Hematopoietic multipotent progenitor cell (in vitro differentiated cells): ENCODE measurements around the gene PKIB. TPM values are rescaled to one million over a fixed set of nuclear protein-coding genes. Genes with fewer than 3 reads are reported as not detected.
A peak's percentile ranks its signal among the peaks of the same experiment; 100 is the strongest.
"Not testable (repeated sequence)": the region's sequence is repeated elsewhere in the genome, so short reads cannot be mapped to it uniquely, and the experiment has no call there.

Experiments used
- DNase-seq, 3 donors: peaks; one replicate each; pipeline ENCODE4 v3.0.0-alpha.2; 2011 to 2015; ENCODE audit warnings: low read depth in 2 of 3, low spot score in 2 of 3
- total RNA-seq: library from RNA; depleted of rRNA; stranded (reverse); fragments of >200 nt; gene quantifications from one replicate; pipeline ENCODE4 v1.2.3, GENCODE V29; 2012

PKIB gene
- total RNA-seq, 1 donor, result not detected

DNA sequence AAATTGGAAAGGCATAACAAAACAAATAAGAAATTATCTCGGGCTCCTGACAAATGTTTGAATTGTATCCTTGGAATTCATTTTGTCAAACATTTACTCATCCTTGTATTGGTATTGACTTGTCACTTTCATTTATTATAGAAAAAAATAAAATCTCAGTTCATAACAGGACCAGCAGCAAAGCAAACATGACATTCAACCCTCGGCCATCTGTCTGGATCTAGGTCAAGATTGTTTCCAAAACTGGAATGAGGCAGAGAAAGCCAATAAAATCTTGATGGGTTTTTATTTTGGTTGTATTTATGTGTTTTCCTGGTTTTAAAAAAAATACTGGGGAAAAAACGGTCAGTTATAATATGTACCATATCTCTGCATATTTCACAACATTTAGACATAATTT lies 126.4 kb downstream of the PKIB start:
- DNase-seq, result no peak

DNA sequence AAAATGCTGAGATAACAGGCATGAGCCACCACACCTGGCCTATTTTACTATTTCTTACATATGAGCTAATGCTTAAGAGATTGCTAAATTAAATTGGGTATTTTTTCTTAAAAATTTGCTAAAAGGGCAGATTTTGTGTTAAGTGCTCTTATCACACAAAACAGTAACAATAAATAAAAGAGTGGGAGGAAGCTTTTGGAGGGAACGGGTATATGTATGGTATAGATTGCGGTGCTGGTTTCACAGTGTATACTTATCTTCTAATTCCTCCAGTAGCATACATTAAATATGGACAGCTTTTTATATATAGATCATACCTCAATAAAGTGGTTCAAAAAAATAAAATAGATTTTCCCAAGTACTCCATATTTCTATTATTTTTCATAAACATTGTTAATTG lies 129.9 kb downstream of the PKIB start:
- DNase-seq, result no peak

DNA sequence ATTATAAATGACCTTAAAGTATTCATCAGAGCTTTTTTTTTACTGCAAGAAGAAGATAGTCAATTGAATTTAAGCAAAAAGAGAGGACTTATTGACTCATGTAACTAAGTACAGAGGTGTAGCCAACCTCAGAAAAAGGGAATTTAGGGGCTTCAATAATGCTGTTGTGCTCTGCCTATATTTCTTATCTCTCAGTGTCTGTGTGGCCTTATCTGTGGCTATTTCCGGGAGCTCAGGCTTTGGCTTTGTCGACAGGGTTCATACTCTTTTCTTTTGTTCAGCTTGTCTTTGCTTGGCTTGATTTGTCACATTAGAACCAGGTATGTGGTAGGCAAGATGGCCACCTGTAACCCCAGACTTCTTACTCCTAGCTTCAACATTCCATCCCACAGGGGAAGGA lies 130.7 kb downstream of the PKIB start:
- no peak for DNase-seq

DNA sequence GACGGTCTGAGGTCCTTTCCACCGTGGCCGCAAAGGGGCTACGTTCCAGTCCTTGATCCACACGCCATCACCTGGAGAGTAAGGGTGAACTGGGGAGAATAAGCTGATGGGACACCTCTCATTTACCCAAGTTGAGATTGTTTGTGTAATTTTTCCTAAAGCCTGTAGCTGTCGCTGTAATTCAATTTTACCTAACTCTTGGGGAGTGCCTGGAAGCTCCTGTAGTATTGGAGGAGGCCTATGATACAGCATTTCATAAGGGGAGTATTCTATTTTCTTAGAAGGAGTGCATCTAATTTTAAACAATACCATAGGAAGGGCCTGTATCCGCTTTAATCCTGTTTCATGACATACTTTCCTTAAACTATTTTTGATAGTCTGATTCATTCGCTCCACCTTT lies 134.0 kb downstream of the PKIB start:
- peak in 1 of 3 donors; percentile 19 for DNase-seq

DNA sequence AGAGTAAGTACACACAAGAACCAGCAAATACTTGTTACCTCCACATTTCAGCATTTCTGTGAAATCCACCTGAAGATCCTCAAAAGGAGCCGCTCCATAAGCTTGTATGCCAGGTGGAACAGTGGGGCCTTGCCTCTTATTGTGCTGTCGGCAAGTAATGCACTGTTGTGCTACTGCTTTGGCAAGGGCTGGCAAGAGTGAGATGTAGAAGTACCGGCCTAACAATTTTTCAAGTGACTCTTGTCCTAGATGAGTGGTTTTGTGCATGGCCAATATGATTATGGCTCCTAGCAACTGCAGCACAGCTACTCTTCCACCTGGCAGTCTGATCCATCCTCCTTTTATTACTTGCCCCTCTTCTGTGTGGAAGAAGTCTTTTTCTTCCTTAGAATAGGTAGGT lies 134.7 kb downstream of the PKIB start:
- DNase-seq, result not testable (repeated sequence)

DNA sequence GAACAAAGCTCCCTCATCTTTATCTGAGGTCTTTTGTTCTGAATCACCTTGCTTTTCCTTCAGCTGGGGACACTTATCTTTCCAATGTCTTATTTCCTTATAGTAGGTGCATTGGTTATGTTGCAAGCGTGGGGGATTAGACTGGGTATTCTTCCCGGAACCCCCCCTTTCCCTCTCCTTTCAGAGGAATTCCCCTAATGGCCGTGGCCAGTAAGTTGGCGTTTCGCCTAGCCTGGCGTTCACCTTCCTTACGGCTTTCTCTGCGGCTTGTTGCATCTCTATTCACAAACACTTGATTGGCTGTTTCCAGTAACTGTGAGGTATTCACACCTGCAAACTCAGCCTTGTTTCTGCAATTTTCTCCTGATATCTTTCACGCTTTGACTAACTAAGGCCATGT lies 136.5 kb downstream of the PKIB start:
- DNase-seq, result no peak

DNA sequence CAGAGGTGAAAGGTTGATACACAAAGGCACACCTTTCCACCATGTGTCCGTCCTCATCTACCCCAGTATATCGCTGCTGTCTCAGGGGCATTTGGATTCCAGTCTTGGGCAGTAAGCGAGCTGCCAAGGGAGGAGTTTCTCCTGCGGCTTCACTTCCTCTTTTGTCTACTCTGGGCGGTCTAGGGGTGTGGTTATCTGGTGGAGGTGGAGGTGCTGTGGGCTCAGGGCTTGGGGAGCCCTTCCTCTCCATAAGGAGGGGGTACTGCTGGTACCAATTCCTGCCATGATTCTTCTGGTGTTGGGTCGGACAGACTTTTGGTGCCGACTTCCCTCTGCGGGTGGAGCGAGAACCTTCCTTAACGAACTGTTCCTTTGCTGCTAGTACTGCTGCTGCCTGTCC lies 137.4 kb downstream of the PKIB start:
- peak in 1 of 3 donors; percentile 69 for DNase-seq

DNA sequence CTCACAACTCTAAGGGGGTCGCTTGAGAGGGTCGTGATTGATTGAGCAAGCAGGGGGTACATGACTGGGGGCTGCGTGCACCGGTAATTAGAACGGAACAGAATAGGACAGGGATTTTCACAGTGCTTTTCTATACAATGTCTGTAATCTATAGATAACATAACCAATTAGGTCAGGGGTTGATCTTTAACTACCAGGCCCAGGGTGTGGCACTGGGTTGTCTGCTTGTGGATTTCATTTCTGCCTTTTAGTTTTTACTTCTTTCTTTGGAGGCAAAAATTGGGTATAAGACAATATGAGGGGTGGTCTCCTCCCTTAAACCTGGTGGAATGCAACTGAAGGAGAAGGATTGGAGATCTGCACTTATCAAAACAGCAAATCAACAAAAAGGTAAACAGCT lies 138.7 kb downstream of the PKIB start:
- DNase-seq, result not testable (repeated sequence)

DNA sequence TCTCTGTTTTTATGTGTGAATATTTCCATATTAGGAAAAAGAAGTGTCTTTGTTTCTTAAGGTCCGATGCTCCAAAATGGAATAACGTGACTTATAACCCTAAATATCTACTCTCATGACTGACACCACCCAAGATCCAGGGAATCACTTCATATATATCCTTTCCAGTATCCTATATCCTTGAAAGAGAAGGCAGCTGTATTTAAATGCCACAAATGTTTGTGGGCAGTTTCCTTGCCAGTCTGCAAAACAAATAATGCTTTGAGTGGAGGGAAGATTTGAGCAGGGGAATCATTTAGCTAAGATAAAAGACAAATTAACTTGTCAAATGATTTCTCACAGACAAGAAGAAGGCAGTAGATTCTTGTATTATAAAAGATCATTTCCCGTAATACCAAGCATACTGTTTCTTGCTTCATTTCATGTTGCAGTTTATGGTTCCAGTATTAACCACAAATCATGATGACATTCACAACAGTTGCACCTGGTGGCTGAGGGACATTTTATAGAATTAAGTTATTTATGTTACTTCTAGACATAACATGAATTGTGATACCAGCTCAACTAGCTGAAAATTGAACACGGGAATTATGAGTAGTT lies 139.3 kb downstream of the PKIB start:
- no peak for DNase-seq

DNA sequence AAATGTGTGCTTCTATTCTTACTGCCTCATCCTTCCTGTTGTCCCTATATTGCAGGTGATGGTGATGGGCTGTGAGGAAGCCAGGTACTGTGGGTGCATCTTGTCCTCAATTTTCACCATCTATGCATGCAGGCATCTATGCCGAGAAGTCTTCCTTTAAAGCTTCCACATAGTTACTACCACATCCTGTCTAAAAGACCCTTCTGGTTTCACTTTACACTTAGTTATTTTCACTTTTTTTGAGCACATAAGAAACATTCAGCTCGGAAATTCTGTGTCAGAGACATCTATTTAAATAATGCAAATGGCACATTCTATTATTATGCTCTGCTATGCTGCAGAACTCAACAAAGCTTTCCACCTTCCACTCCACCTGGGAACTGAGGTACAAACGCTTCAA lies 141.1 kb downstream of the PKIB start:
- peak in 1 of 3 donors; percentile 50 for DNase-seq

DNA sequence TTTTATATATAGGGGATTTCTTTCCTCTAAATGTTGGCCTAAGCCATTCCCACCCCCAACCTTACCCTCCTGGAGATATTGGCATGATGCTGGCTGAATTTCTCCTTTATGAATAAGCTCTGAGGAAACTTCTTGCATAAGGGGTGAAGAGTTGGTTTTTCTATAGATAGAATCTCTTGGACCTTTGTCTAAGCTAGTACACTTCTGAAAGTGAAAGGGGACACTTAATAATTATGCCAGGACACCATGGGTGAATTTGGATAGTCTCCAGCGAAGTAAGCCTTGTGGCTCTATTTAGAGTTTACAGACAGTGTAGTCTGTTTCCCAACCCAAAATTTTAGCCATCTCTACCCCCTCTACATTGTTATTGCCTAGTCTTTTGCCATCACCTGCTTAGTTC lies 142.3 kb downstream of the PKIB start:
- no peak for DNase-seq

DNA sequence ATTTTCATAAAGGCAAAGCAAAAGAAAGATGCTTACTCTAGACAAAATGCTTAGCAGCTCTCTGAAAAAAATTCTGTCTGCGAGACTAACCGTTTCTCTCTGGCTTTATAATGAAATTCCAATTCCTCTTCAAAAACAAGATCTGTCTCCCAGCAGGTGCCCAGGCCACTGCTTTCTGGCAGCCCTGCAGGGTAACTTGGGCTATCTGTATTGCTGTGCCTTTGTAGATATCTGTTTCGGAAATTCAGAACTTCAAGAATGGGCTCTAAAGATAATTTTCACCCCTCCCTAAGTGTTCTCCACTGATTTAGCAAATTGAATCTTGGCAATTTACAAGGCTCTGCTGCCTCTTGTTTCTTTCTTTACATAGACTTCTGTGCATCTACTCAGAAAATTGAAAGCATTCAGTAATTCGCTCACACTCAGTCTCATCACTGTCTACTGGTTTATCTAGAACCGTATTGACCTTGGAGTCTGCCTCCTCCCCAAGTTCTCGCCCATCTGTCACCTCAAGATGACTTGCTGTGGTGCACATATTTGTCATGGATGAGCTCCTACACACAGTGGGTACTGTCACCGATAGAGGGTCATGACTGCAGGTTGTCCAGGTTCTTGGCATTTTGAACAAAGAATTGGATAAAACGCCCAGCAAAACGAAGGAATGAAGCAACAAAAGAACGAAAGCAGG lies 142.9 kb downstream of the PKIB start:
- no peak for DNase-seq

DNA sequence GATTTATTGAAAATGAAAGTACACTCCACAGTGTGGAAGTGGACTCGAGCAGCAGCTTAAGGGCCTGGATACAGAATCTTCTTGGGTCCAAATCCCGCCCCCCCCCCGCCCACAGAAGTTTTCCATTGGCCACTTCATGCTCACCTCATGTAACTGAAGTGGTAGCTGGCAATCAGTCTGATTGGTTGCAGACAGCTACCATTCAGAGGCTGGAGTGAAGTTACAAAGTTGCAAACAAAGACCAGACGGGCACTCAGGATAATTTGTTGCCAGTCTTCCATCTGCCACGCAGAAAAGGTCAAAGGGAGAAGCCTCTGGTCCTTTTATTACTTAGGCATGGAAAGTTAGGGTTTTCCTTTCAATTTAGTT lies 143.5 kb downstream of the PKIB start:
- DNase-seq, result no peak

DNA sequence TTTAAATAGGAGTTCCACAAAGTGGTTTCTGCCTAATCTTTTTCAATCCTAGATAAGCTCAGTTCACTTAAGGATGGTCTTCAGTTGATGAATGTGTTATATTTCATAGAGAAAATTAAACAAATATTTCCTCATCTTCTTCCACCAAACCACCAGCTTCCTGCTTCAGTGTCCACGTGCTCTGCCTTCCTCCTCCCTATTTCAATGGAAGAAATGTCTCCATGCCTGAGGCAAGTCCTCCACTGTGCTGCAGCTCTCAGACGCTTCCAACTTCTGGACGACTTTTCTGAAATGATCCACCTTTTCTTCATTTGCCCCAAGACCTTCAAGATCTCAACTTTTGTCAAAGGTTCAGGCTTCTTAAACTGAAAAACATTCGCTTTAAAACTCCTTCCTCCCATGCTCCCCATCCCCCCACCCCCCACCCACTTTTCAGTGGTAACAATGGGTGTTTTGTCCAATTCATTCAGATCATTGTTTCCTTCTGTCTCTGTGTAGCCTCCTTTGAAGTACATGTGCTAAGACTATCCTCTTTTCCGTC lies 144.1 kb downstream of the PKIB start:
- no peak for DNase-seq

DNA sequence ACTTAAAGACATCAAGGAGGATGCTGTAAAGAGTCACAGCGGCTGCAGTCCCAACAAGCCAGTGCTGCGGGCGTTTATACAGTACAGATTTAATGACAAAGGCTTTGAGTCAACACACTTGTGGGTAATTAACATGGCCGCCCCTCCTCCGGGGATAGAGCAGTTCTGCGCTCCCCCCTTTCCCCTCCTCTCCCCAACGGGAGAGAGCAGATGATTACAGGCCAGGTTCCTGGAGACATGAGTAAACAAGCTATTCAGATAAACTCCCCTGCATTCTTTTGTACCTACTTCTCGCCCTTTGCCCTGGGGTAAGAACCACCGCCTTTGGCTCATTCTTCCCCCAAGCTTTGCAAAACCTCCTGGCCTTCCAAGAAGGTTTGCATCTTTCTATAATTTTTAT lies 145.7 kb downstream of the PKIB start:
- DNase-seq, result no peak

DNA sequence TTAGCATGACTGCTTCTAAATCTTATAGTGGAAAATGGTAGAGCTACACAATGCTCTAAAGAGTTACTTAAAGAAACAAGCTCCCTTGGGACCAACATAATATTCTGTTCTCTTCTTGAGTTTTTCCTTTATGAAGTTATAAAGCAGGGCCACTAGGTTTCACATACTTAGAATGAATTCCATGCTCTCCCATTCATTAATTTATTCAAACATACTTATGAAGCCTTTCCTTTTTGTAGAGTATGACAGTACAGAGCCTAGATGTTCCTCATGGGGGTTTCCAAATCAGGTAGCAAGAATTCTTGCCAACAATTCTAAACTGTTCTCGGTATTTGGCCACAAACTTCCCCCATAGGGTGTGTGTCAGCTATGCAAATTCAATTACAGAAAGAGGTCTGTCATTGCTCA lies 148.7 kb downstream of the PKIB start:
- no peak for DNase-seq

DNA sequence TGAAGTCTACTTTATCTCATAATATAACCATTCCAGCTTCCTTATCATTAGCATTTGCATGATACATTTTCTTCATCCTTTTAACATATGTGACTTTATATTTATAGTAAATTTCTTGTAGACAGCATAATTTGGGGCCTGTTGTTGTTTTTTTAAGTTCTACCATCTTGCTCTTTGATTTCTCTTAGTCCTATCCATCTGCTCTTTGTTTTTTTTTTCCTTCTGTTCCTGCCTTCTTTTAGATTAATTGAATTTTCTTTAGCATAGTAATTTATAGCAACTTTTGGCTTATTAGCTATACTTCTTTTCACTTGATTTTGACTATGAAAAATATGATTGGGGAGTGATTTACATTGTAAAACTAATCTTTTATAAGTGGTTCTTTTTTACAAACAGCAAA lies 150.1 kb downstream of the PKIB start:
- no peak for DNase-seq

DNA sequence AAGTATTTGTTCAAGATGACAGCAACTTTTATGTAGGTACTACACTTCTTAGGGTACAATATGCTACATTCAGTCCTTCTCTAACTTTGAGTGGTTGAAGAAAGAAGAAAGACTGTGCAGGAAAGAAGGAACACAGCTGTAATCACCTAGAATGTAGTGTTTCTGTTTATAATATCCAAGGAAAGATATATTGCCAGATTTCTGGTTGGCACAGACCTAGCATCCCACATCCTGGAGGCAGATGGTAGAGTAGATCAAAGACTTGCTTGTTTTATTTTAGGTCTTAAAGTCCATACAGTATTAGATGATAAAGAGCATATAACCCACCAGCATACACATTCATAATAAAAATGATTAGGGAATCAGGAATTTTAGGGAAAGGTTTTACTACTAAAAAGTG lies 156.1 kb downstream of the PKIB start:
- no peak for DNase-seq

DNA sequence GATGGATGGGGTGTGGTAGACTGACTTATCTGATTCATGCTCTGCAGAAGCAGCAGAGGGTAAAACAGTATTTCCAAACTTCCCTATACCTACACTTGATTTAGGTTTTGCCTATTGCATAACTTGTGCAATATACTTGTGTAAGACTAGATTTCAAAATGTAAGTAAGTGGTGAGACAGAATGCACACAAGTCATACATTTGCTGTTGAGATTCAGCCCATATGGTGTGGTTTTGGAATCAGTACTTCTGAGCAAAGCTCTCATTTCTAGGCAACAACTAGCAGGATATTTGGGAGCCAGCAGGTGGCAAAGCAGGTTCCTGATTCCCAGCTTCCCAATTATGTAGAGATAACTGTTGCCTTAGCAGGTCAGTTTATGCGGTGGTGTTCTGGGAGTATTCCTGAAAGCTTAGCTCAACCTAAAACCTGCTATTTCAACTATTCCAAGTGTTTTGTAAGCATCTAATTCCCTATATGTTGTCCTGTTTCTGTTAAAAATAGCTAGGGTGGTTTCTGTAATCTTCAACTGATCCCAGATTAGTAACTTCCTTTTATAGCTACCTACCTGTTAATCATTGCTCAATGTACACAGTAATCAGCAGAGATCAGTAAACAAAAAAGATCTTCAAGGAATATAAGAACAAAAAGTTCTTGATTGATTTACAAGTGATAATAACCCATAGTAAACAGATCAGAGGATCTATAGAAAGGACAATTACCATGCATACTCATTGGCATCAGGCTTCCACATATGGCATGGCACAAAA lies 160.8 kb downstream of the PKIB start:
- no peak for DNase-seq

DNA sequence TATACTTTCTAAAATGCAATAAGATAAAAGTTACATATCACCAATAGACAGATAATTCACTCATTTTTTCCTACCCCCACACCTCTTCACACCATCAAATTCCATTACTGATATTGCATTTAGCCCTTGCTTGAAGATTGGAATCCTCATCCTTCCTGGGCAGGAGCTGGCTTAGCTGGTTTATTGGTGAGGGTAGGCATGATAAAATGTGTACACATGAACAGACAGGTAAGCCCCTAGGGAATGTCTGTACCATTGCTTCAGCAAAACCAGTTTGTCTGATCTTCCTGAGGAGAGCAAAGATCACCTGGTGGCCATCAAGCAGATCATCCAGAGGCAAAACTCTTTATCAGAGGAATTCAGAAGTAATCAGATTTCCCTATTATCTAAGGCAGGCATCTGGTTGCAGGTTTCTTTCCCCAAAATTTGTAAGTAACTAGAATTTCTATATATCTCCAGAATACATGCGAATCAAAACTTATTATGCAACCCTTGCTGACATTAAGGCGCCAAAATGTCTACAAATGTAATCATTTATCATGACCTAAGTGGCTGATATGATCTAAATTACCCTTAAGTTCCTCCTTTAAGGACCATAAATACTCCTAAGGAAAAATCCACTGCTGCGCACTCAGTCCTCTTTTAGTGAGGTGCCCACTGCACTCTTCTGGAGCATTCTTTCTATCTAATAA lies 162.7 kb downstream of the PKIB start:
- no peak for DNase-seq
